Measurements from ENCODE around the gene ITPRIPL2. TPM values are rescaled to one million over a fixed set of nuclear protein-coding genes. Genes with fewer than 3 reads are reported as not detected.

ITPRIPL2 gene
- total RNA-seq, 6 experiments from 2014 or later = 36.3 to 56.9 (median 43.1) TPM

- H3K27me3 Mint-ChIP-seq (ENCODE audit: insufficient read depth) = peaks cover 7% of the 10 kb centered on the region; the same call in 1 of the 2 replicates
- H3K4me3 Mint-ChIP-seq = no peak overlapping the region
- no peak for DNase-seq
- TF ChIP-seq CTCF (IDR thresholded peaks at IDR 0.05) = no peak
- no peaks in the 10 kb centered on the region for H3K9me3 Mint-ChIP-seq
- H3K36me3 Mint-ChIP-seq (ENCODE audit: low read depth) = no peaks in the 10 kb centered on the region
- no peak overlapping the region for H3K27ac Mint-ChIP-seq
- peaks cover 46% of the 10 kb centered on the region for H3K4me1 Mint-ChIP-seq (ENCODE audit: low read depth)
These were observed 26.6 kb downstream of the ITPRIPL2 start for GRCh38 chr16:19140396-19140795.

- Mint-ChIP-seq H3K36me3 (ENCODE audit: low read depth) (no peaks in the 10 kb centered on the region), H3K27ac (no peak overlapping the region), H3K9me3 (0 out of 2 replicates have a peak, but pooled peaks cover under 1% of the 10 kb centered on the region), H3K27me3 (ENCODE audit: insufficient read depth) (peaks cover 13% of the 10 kb centered on the region; the same call in 1 of the 2 replicates), H3K4me3 (no peak overlapping the region), H3K4me1 (ENCODE audit: low read depth) (peaks cover 23% of the 10 kb centered on the region)
- no peak for DNase-seq
- TF ChIP-seq CTCF (IDR thresholded peaks at IDR 0.05) = no peak
These were observed 29.3 kb downstream of the ITPRIPL2 start for GRCh38 chr16:19142939-19143598.

GRCh38 chr16:19143599-19143956 is 29.8 kb downstream of the ITPRIPL2 start:
- Mint-ChIP-seq H3K4me1 (ENCODE audit: low read depth) (peaks cover 18% of the 10 kb centered on the region), H3K36me3 (ENCODE audit: low read depth) (no peaks in the 10 kb centered on the region), H3K9me3 (0 out of 2 replicates have a peak, but pooled peaks cover 5% of the 10 kb centered on the region), H3K27me3 (ENCODE audit: insufficient read depth) (peaks cover 15% of the 10 kb centered on the region), H3K4me3 (no peak overlapping the region), H3K27ac (no peak overlapping the region)
- TF ChIP-seq CTCF (IDR thresholded peaks at IDR 0.05) = no peak
- no peak for DNase-seq

- TF ChIP-seq CTCF (IDR thresholded peaks at IDR 0.05) = no peak
- DNase-seq = no peak
- H3K9me3 Mint-ChIP-seq = 0 out of 2 replicates have a peak, but pooled peaks cover 5% of the 10 kb centered on the region
- H3K27ac Mint-ChIP-seq = no peak overlapping the region
- H3K4me1 Mint-ChIP-seq (ENCODE audit: low read depth) = peaks cover 8% of the 10 kb centered on the region; the same call in 1 of the 2 replicates
- H3K4me3 Mint-ChIP-seq = no peak overlapping the region
- H3K36me3 Mint-ChIP-seq (ENCODE audit: low read depth) = no peaks in the 10 kb centered on the region
- peaks cover 21% of the 10 kb centered on the region for H3K27me3 Mint-ChIP-seq (ENCODE audit: insufficient read depth)
These were observed 31.2 kb downstream of the ITPRIPL2 start for GRCh38 chr16:19145010-19145409.

- no peak overlapping the region for H3K27ac Mint-ChIP-seq
- TF ChIP-seq CTCF (IDR thresholded peaks at IDR 0.05) = no peak
These were observed 33.4 kb downstream of the ITPRIPL2 start for GRCh38 chr16:19147126-19147525.

More at GRCh38 chr16:19147126-19147525, 33.4 kb downstream of the ITPRIPL2 start:
- DNase-seq = no peak
- Mint-ChIP-seq H3K4me1 (ENCODE audit: low read depth) (no peaks in the 10 kb centered on the region), H3K27me3 (ENCODE audit: insufficient read depth) (peaks cover 19% of the 10 kb centered on the region), H3K9me3 (0 out of 2 replicates have a peak, but pooled peaks cover 5% of the 10 kb centered on the region), H3K4me3 (no peak overlapping the region), H3K36me3 (ENCODE audit: low read depth) (no peaks in the 10 kb centered on the region)

All from HFFc6 (cell line).